ENCODE measurements around the gene FMNL2. TPM values are rescaled to one million over a fixed set of nuclear protein-coding genes. Genes with fewer than 3 reads are reported as not detected.

Gene FMNL2
- total RNA-seq, 1 experiment from 2014 or later, result 98.0 TPM

DNA sequence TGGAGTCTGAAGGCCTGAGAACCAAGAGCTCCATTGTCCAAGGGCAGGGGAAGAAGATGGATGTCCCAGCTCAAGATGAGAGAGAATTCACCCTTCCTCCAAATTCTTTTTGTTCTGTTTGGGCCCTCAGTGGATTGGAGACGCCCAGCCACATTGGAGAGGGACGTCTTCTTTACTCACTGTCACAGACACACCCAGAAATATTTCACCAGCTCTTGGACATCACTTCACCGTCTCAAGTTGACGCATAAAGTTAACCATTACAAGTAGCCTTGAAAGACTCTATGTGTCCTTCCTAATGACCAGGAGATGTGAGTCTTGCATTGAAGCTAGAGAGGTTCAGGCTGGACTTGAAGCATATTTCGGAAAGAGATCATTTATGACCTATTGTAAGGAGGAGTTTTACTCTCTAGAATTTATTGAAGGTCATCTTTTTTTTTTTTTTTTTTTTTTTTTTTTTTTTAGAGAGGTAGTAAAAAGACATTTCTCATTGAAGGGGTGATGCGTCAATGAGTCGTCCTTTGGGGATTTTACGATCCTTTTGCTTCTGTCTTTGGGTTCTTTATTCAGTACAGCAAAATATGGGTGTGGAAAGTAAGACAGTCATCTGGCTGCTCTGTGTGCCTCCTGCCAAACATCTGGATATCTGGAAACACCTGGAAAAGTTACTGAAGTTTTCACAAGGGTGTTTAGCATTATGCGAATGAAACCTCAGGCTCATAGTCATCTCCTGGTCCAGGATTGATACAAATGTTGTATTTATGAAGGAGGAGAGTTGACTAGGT lies 264.2 kb downstream of the FMNL2 start:
- DNase-seq (ENCODE audit: extremely low read depth, low read depth), result no peak

GRCh38 chr2:152600051-152600657 lies 265.2 kb downstream of the FMNL2 start:
- DNase-seq (ENCODE audit: extremely low read depth, low read depth), result no peak

GRCh38 chr2:152600697-152601096 lies 265.7 kb downstream of the FMNL2 start:
- DNase-seq (ENCODE audit: extremely low read depth, low read depth), result no peak

- no peak for DNase-seq (ENCODE audit: extremely low read depth, low read depth)
Observed at GRCh38 chr2:152602750-152603149, 267.8 kb downstream of the FMNL2 start.

GRCh38 chr2:152603166-152603565 lies 268.2 kb downstream of the FMNL2 start:
- no peak for DNase-seq (ENCODE audit: extremely low read depth, low read depth)

GRCh38 chr2:152606081-152606480 lies 271.1 kb downstream of the FMNL2 start:
- no peak for DNase-seq (ENCODE audit: extremely low read depth, low read depth)

GRCh38 chr2:152606941-152607340 lies 272.0 kb downstream of the FMNL2 start:
- DNase-seq (ENCODE audit: extremely low read depth, low read depth), result no peak

- no peak for DNase-seq (ENCODE audit: extremely low read depth, low read depth)
Observed at GRCh38 chr2:152607793-152608300, 272.9 kb downstream of the FMNL2 start.

DNA sequence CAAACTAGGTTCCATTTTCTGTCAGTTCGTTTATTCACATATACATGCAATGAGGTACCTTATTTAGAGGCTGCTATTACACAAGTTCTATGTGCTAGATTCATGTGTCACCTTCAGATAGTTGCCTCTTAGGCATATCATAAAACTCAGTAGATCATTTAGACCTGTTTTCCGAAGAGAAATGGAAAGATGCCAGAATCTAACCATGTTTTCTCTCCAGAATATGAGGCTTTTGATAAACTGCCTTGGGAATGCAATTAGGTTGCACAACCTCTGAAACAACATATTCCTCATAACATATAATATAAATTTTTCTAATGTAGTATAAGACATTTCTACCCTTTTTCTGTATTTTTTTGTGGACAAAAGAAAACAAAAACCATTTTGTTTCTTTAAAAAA lies 274.2 kb downstream of the FMNL2 start:
- no peak for DNase-seq (ENCODE audit: extremely low read depth, low read depth)

GRCh38 chr2:152609699-152610098 lies 274.7 kb downstream of the FMNL2 start:
- no peak for DNase-seq (ENCODE audit: extremely low read depth, low read depth)

- DNase-seq (ENCODE audit: extremely low read depth, low read depth), result no peak
Observed at GRCh38 chr2:152611458-152612231, 276.7 kb downstream of the FMNL2 start.

GRCh38 chr2:152613235-152613634 lies 278.3 kb downstream of the FMNL2 start:
- DNase-seq (ENCODE audit: extremely low read depth, low read depth), result no peak

GRCh38 chr2:152615177-152615576 lies 280.2 kb downstream of the FMNL2 start:
- no peak for DNase-seq (ENCODE audit: extremely low read depth, low read depth)

DNA sequence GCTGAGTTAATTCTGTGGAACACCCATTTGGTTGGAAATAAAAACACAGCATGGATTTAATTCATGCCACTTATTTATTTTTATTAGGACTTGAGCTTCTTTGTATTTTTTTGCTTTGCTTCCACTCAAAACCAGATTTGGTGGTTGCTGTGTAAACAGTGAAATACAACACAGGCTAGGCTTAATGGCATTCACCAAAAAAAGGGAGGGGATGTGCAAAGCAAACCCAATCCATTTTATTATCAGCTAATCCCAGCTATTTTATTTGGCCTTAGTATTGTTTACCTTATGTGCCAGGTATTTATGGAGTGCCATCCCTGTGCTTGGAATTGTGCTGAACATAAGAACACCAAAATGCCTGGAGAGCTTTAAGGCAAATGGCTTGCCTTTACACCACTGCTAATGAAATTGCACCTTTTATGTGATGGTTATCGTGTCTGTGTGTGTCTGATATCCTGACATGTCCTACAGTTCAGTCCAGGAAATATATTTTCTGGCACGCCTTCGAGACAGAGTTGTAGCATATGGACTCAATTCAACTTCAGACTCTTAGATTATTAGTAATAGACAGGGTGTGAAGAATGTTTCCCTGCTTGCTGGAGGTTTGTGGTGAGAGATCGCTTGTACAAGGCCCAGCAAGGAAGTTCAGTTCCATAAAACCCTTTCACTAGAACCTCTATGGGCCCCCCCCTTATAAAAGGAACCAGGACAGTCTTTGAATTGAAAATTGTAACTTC lies 282.6 kb downstream of the FMNL2 start:
- no peak for DNase-seq (ENCODE audit: extremely low read depth, low read depth)

DNA sequence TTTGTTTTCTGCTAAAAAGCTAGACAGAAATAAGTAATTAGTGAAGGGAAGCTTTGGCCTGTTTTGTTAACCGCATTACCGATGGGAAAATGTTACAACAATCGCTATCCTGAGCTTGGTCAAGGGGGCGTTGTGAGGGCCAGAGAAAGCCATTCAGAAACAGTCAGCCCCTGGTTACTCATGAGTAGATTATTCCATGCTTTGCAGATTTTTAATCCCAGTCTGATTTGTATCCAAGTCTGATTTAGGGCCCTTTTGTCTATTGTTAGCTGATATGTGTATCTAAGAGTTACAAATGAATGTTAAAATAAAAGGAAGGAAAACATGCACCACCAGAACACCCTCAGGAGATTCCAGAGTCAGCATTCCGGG lies 283.2 kb downstream of the FMNL2 start:
- DNase-seq (ENCODE audit: extremely low read depth, low read depth), result no peak

DNA sequence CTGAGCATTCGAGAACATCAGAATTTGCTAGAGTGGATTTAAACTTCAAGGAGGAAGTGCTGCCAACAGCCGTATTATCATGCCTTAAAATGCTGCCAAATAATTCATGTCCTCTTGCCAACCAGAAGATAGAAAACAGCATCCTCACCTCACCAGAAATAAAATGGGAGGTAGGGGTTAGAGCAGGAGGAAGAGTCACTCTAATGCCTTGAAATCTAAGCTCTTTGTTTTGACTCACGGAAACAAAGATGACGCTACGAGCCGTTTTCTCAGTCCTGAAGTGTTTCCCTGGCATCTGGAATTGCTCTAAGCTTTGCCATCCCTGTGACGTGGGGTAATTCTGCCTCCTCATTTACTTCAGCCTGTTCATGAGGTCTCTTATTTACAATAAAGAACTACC lies 285.2 kb downstream of the FMNL2 start:
- DNase-seq (ENCODE audit: extremely low read depth, low read depth), result no peak

GRCh38 chr2:152620985-152621384 lies 286.0 kb downstream of the FMNL2 start:
- no peak for DNase-seq (ENCODE audit: extremely low read depth, low read depth)

GRCh38 chr2:152622219-152622618 lies 287.2 kb downstream of the FMNL2 start:
- DNase-seq (ENCODE audit: extremely low read depth, low read depth), result no peak

GRCh38 chr2:152623076-152623740 lies 288.2 kb downstream of the FMNL2 start:
- no peak for DNase-seq (ENCODE audit: extremely low read depth, low read depth)

GRCh38 chr2:152623775-152624174 lies 288.8 kb downstream of the FMNL2 start:
- no peak for DNase-seq (ENCODE audit: extremely low read depth, low read depth)

Measured in NCI-H460 (cell line).